HT1080 (cell line): ENCODE data around the gene SGTA. TPM values are rescaled to one million over a fixed set of nuclear protein-coding genes. Genes with fewer than 3 reads are reported as not detected.

Source experiments
- DNase-seq: peaks from one replicate; pipeline ENCODE4 v3.0.0-alpha.2; 2015; ENCODE audit warnings: low read depth
- total RNA-seq: library from RNA; depleted of rRNA; stranded (reverse); fragments of >200 nt; shearing (Covaris generic); gene quantifications from 2 replicates; pipeline ENCODE4 v1.2.3, GENCODE V29; 2014

SGTA gene
- total RNA-seq, 1 experiment from 2014 or later: 131 TPM

DNA sequence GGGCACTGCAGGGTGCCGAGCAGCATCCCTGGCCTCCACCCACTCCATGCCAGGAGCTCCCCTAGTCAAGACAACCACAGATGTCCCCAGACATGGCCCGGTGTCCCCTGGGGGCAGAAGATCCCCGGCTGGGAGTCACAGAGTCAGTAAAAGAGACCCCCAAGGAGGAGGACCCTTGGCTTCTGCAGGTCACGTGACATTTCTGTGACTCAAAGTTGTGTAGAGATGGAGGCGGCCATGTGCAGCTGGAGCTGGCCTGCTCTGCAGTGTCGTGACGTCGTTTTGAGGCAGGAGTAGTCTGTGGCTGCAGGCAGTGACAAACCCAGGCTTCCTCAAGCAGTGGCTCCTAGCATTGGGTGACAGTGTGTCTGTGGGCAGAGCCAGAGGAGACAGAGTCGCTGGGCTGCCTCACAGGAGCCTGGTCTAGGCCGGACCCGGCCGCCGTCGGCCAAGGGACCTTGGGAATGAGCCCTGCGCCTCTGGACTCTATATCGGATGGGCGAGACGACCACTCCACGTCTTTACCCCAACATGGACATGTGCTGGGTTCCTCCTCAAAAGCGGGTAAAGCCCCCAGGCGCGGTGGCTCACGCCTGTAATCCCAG lies 54.2 kb downstream of the SGTA start:
- no peak for DNase-seq

- DNase-seq: no peak
These were observed 55.5 kb downstream of the SGTA start for GRCh38 chr19:2727640-2727944.

DNA sequence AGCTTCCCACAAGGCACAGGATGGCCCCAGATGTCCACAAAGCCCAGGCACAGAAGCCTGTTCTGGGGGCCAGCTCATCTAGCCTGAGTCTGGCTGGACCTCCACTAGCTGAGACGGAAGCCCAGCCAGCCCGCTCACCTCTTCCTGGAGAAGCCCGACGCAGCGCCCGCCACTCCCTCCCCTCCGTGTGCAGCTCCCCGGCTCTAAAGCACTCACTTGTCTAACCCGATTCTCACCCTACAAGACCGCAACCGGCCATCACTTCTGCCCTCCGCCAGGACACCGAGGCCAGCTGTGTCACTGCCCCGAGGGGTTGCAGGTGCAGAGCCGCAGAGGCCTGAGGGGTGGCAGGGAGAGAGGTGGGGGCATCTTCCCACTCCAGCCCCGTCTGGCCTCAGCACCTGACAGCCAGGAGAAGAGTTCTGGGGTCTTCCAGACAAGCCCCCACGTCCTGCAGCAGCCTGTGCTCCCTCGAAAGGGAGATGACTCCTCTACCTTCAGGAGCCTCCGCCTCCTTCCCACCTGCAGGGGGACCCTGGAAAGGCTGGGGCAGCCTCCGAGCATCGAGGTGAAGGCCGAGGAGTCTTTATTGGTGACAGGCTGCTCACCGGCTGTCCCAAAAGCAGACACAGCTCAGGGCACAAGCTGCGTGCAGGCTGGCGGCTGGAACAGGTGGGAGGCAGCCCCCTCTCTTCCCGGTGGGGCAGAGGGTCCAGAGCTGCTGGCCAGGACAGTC lies 56.0 kb downstream of the SGTA start:
- DNase-seq: no peak

DNA sequence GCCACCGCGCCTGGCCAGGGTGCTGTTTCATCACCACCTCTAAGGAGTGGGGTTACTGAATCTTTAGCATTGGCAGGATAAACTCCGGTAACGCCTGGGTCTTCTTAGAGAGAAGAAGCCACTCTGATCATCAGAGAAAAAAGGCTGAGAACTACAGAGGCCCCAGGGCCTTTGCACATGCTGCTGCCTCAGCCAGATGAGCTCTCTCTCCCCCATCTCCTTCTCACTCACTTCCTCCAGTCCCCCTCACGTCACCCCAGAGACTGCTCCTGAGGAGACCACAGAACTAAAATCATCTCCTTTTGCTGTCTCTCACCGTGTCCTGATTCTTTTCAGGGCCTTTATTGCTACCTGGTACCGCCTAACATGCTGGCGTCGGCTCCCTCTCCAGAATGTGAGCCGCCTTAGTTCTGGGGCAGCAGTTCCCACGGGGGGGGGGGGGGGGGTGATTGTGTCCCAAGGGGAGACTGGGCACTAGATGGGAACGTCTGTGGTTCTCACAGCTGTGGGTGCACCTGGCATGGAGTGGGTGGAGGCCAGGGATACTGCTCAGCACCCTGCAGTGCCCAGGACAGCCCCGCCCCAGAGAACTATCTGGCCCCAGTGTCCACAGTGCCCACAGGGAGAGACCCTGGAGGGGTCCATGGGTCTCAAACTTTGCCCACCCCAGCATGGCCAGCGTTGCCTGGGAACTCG lies 56.8 kb downstream of the SGTA start:
- DNase-seq: no peak

GRCh38 chr19:2724148-2724557 lies 58.9 kb downstream of the SGTA start:
- DNase-seq: no peak

- no peak for DNase-seq
These were observed 59.3 kb downstream of the SGTA start for GRCh38 chr19:2723747-2724146.

- DNase-seq: no peak
These were observed 59.7 kb downstream of the SGTA start for GRCh38 chr19:2723345-2723715.

DNA sequence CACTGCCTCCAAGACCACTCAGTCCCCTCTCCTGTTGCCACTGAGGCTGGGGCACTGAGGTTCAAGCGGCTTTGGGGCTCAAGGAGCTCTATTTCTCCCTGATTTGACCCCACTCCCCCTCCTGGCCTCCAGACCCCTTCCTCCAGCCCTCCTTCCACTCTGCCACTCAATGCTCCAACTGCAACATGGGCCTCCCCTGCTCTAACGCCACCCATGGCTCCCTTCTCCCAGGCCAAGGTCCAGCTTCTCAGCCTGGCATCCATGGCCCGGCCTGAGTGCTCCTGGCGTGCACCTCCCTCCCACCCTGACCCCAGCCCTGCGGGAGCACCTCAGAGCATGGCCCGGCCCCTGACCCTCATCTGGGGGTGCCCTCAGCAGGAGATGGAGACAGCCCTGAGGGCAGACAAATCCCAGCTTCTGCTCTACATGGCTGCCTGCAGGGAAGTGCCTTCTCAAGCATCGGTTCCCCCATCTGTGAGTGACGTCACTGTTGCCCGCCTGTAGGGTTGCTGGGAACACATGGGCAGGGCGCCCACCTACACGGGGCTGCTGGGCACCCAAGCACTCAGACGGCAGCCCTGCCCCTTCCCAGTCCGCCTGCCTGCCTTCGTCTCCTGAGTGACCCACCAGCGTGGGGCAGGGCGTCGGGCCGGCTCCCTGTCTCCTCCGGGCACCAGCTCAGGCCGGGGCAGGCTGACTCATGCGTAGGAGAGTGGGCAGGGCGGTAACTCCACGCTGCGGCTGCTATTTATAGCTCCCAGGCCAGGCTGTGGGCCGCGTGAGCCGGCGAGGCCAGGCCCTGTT lies 60.3 kb downstream of the SGTA start:
- DNase-seq: peak; percentile 66

DNA sequence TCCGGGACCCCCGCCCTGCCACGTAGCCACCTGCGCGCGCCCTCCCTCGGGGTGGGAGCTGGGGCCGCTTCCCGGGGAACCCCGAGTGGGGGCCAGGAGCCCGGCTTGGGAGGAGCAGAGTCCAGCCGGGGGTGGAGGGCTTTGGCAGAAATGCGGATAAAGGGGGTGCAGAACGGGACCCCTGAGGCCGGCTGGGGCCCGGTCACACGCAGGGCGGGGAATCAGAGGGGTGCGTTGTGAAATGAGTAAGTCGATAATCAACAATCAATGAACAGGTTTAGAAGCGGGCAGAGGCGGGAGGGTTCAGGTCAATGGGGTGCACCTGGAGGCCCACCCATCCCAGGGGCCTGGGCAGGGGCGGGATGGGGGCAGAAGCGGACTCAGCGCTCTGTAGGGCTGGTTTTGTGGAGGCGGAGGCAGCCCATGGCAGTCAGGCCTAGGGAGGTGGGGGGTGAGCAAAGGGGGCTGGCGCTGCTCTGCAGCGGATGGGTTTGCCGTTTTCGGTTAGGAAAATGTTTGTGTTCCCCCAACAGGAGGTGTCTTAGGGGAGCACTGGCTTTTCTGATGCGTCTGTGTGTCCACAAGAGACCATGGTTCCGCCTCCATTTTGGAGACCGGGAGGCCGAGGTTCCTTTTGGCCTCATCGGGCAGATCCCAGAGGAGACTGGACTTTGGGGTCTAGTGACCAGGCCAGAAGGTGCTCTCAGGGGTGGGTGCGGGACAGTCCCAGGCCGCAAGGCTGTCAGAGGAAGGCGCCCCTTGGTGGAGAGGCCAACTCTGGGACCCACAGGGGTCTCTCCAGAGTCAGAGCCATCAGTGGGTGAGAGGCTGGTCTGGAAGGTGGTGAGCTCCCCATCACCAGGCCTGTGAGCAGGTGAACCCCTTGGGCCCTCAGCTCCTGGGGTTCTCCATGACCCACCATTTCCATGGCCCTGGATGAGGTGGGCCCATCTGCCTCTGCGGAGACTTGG lies 61.2 kb downstream of the SGTA start:
- DNase-seq: no peak

- no peak for DNase-seq
These were observed 62.1 kb downstream of the SGTA start, which contains the start of gene DIRAS1 for GRCh38 chr19:2720777-2721569. Gene DIRAS1 (minus strand): TSS chr19:2721372. CDS start chr19:2717806, 3,566 bp downstream.

DNA sequence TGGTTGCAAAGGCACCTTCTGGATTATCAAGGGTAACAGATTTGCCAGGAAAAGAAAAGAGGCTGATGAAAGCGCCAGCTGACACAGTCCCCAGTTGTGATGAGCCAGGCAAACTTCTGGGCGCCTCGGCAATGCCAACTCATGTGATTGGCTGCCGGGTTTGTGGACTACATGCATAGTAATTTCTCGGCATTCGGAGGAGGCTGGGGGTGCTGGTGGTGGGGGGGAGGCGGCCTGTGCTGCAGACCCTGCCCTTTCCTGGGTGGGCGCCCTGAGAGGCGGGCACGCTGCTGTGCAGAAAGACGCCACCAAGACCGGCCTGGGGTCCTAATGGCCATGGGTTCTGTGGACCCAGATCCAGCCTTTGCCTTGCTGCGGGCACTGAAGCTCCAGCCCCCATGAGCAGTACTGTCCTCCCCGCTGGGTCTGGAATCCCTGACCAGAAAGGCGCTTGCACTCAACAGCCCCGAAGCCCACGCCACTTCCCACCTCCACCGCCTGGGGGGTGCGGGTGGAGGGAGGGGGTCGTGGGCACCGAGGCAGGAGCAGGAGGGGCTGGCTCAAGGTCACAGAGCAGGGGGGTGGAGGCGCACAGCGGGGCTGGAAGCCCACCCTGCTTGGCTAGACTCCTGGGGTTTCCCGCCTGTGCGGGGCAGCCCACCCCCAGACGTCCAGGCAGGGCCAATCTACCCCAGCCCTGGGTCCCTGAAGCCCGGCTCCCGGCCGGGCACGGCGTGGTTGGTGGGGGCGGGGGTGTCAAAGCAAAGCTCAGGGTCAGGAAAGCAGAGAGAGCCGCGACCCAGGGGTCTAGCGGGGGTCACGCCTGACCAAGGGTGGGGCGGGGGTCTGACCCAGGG lies 62.9 kb downstream of the SGTA start:
- DNase-seq: no peak

DNA sequence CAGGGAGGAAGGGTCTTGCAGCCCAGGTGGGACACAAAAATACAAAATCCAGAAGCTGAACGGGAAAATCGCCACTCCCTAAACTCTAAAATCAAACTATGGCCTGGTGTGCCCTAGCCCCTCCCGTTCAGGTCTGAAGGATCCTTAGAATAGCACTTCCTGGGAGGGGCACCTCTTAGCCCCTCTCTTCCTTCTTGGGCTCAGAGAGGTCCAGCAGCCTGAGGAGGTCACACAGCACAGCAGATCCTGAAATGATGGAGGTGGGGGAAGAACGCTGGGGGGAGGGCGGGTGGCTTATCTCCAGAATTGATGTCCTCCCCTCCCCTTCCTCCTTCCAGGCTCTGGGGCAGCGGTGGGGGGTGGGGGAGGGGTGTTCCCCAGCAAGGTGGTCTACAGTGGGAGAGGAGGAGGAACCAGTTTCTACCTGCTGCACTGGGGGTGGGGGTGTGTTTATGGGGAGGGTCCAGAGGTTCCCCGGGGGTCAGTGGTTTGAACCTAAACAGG lies 63.8 kb downstream of the SGTA start:
- DNase-seq: no peak

GRCh38 chr19:2717638-2718541 lies 65.2 kb downstream of the SGTA start:
- DNase-seq: no peak

DNA sequence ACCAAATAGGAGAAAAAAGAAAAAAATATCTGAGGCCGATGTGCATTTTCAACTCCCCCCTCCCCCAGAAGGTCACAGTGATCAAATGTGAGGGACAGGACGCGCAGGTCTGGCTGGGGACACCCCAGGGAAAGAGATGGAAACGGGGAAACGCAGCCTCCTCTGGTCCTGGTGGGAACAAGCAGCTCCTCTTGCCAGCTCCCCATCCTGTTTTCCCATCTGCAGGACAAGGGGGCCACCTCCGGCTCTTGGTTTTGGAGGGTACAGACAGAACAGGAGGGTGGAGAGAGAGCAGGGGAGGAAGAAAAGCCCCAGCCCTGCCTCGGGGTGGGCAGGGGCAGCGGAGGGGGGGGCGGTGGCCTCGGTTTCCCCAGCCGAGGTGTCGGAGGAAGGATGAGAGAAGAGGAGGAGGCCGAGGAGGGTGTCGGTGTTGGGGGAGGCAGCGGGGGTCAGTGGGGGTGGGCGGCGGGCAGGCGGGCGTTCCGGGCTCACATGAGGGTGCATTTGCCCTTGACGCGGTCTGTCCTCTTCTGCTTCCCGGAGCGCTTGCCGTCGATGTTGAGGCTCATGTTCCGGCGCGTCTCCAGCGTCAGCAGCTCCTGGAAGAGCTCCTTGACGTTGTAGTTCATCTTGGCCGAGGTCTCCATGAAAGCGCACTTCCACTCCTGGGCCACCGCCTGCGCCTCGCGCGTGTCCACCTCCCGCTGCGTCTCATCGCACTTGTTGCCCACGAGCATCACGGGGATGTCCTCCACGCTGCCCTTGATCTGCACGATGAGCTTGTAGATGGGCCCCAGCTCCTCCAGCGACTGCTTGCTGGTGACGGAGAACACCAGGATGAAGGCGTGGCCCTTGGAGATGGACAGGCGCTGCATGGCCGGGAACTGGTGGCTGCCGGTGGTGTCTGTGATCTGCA lies 66.1 kb downstream of the SGTA start:
- DNase-seq: no peak

DNA sequence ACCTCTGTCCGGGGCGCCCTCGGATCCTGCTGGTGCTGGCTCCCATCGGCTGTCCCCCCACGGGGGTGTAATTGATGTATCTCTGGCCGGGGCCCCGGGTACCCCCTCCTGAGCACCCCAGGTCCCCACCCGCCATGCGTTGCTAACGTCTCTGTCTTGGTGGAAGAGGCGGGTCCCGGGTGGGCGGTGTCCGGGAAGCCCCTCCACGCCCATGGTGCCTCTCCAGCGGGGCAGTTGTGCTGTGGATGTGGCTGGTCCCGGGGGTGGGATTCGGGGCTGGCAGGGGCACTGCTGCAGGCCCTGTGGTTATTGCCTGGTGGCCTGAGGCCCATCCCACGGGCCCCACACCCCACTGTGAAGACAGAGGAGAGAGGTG lies 66.8 kb downstream of the SGTA start:
- no peak for DNase-seq

DNA sequence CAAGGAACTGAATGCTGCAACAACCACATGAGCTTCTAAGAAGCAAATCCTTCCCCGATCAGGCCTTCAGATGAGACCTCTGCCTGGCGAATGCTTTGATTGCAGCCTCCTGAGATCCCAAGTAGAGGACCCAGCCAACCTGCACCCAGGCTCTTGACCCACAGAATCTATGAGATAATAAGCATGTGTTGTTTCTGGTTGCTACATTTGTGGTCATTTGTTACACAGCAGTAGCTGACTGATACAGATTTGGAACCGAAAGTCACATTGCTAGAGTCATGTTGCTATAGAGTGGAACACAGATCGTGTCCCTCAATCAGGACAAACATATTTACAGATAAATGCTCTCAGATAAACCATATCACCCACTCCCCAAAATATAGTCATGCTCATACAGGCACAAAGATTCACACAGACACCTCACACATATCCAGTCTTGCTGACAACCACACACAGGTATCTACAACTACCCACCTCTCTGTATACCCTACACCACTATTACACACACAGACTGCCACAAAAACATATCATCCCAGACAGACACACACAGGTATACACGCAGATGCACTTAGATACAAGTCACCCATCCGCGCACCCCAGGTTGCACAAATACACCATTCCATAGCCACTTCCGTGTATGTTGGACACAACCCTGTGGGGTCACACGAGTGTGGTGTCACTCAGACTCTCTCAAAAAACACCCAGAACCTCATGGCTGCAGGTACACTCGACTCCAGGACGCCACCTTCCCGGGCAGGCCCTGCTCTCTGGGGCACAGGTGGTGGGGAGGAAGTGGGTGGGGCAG lies 67.4 kb downstream of the SGTA start:
- no peak for DNase-seq
